HG03442 (cell line): ENCODE data around the gene MIPOL1.
"Not testable (repeated sequence)": the region's sequence is repeated elsewhere in the genome, so short reads cannot be mapped to it uniquely, and the experiment has no call there.

ENCODE experiments used
- ATAC-seq: cut with Tn5 transposase; IDR thresholded peaks from one replicate; pipeline ENCODE4 v1.9.1; 2021; ENCODE audit warnings: mild to moderate bottlenecking, moderate library complexity; ENCODE audit not compliant: unreplicated experiment

MIPOL1 gene

GRCh38 chr14:37512173-37512572 lies 314.4 kb downstream of the MIPOL1 start:
- ATAC-seq: no peak

GRCh38 chr14:37515771-37516170 lies 318.0 kb downstream of the MIPOL1 start:
- ATAC-seq: no peak

- ATAC-seq: no peak
These were observed 329.3 kb downstream of the MIPOL1 start for GRCh38 chr14:37526994-37527393.

GRCh38 chr14:37539992-37540391 lies 342.3 kb downstream of the MIPOL1 start:
- no peak for ATAC-seq

GRCh38 chr14:37544407-37544806 lies 346.7 kb downstream of the MIPOL1 start:
- ATAC-seq: no peak

DNA sequence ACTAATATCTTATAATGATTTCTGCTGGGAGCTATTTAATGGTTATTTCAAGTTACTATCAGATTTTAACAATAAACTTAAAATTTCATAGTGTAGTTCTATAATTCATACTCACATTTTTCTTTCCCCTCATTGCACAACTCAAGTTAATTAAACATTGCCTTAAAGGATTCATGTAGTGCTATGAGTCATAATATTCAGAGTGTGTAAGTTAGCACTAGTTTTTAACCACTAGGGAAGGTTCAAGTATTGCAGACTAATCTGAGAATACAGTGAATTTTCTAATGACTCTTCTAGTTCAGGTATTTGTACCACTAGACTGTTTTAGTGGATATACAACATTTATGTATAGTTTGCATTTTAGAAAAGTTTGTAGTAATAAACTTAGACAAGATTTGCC lies 347.4 kb downstream of the MIPOL1 start:
- ATAC-seq: no peak

DNA sequence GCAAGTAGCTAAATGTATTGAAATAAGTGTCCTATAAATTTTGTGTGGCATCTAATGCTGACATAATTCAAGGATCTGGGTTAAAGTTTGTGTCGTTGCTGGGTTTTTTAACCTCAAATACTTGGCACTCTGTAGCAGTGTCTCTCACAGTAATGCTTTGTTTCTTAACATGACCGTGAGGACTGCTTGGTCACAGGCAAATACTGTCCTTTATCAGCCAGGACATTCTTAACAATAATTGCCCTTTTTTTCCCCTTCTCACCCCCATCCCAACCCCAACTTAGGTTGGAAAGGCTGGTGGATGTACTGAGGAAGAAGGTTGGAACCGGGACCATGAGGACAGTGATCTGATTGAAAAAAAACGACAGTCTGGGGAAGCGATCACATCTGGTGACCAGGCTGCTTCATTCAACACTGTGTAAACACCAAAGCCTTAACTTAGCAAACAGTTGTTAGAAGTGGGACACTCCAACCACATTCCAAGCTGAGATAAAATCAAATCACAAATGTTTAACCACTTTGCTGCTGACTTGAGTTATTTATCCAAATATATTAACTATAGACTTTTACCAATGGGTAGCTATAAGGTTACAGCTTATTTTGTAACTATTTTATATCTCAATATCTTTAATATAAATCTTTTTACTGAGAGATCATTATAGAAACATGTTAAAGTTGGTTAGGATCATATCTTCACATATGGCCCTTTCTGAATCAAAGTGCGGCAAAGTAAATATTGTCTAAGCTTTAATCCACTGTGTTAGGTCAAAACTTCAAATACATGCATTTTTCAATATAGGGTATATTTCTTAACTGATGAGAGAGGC lies 349.1 kb downstream of the MIPOL1 start:
- ATAC-seq: no peak

- ATAC-seq: no peak
These were observed 352.8 kb downstream of the MIPOL1 start for GRCh38 chr14:37550511-37550910.

DNA sequence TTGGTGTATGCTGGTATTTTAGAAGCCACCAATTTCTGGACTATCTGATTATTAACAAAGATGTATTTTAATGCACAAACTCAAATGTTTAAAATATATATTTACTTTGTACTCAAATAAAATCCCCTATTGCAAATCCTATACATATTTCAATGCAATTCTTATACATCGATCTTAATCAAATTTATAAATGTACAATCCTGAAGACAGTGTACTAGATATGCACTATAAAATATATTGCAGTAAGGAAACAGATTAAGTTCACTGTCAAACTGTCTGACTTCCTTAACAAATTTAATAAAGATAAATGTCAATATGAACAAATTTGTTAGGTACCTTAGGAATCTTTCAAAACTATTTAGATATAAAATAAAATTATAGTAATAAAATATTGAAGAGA lies 353.4 kb downstream of the MIPOL1 start:
- no peak for ATAC-seq

GRCh38 chr14:37553935-37554550 lies 356.3 kb downstream of the MIPOL1 start:
- no peak for ATAC-seq

GRCh38 chr14:37555596-37555995 lies 357.9 kb downstream of the MIPOL1 start:
- ATAC-seq: not testable (repeated sequence)

DNA sequence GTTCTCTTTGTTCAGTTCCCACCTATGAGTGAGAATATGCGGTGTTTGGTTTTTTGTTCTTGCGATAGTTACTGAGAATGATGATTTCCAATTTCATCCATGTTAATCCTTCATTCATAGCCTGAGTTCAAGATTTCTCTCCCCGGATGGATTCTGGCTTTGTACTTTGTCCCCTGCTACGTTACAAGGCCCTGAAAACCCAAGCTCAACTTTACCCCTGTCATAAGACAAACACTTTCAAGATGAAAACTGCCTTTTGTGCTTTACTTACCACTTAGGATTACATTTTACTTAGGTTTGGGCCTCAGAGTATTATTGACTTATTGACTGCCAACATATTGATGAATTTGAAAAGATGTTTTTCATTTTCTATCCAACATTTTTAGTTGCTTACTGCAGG lies 361.0 kb downstream of the MIPOL1 start:
- no peak for ATAC-seq

- ATAC-seq: no peak
These were observed 361.6 kb downstream of the MIPOL1 start for GRCh38 chr14:37559386-37559785.

GRCh38 chr14:37563189-37563588 lies 365.5 kb downstream of the MIPOL1 start:
- ATAC-seq: no peak

DNA sequence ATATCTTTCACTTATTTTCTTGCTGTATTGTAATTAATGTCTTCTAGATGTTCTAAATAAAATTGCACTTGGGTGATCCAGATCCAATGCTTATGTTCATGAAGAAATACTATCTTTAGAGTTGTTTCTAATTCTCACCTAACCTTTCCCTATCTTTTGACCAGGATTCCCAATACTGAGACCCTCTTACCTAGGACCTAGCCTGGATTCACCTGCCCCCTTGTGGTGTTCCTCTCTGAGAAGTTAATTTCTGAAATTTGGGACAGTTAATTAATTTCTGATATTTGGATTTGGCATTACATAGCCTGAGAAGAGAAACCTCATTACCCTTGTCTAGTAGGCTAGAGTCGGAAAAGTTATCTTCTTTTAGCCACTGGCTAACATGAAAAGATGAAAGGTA lies 367.8 kb downstream of the MIPOL1 start:
- ATAC-seq: no peak

- no peak for ATAC-seq
These were observed 369.2 kb downstream of the MIPOL1 start for GRCh38 chr14:37566811-37567371.

GRCh38 chr14:37569729-37570128 lies 372.0 kb downstream of the MIPOL1 start:
- ATAC-seq: no peak

DNA sequence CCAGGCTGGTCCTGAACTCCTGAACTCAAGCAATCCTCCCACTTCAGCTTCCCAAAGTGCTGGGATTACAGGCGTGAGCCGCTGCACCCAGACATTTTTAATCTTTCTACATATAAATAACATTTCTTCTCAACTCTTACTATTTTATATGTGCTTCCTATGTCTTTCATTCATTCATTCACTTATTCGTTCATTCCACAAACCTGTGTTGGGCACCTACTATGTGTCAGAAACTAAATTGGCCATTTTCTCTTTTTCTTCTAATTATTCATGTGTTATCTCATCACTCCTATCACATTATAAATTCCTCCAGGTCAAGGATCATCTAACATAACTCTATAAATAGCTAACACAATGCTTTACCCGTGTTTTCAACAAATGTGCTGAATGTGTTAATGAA lies 373.7 kb downstream of the MIPOL1 start:
- ATAC-seq: no peak

DNA sequence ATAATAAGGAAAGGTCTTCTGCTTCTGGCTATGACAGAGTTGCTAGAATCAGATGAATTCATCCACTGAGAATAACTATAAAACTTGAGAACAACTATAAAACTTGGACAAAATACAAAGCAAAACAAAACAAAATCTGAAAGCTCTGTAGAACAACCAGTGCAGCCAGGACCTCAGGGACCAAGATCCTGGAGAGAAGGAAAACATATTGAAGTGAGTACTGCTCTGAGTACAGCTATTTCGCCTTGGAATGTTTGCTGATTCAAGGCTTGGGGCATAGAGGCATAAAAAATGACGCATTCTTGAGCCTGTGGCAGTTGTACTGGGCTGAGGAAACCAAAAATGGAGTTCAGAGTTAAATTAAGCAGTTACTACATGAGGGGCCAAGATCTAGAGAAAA lies 375.6 kb downstream of the MIPOL1 start:
- ATAC-seq: no peak

GRCh38 chr14:37579274-37579673 lies 381.5 kb downstream of the MIPOL1 start:
- ATAC-seq: no peak

GRCh38 chr14:37580146-37580545 lies 382.4 kb downstream of the MIPOL1 start:
- no peak for ATAC-seq
